H1 (cell line): ENCODE measurements around the gene HMCN1.

Experiments
- CBX5 ChIP-seq: fragments of 300-800, 300-1000 bp; sonication (generic); IDR thresholded peaks from 2 replicates; pipeline ENCODE4 v1.7.1; 2016; ENCODE audit warnings: antibody characterized with exemption, low read length, low read depth
- CTCF ChIP-seq, 3 experiments: IDR thresholded peaks; 1 replicate in 2 of 3; 2 replicates in 1 of 3; pipeline versions ENCODE4 v1.5.1 to v1.6.1; 2011; ENCODE audit warnings: low read length in 3 of 3, mild to moderate bottlenecking in 3 of 3, inconsistent platforms in 2 of 3, low read depth in 1 of 3, moderate library complexity in 1 of 3; ENCODE audit not compliant: insufficient read depth in 1 of 3; ENCODE audit errors: control extremely low read depth in 1 of 3
- GTF2F1 ChIP-seq: IDR thresholded peaks from 2 replicates; pipeline ENCODE4 v1.6.1; 2012; ENCODE audit warnings: low read depth, low read length, improper control_type of control experiment, borderline replicate concordance
- MAFK ChIP-seq: IDR thresholded peaks from 2 replicates; pipeline ENCODE4 v1.6.1; 2012; ENCODE audit warnings: low read depth, mild to moderate bottlenecking, improper control_type of control experiment, low read length
- RNF2 ChIP-seq: fragments of 200-900, 300-1000 bp; sonication (generic); IDR thresholded peaks from 2 replicates; pipeline ENCODE4 v1.7.1; 2016; ENCODE audit warnings: borderline replicate concordance, low read depth, mild to moderate bottlenecking, antibody characterized with exemption, low read length; ENCODE audit not compliant: poor library complexity, severe bottlenecking; ENCODE audit errors: missing control alignments
- SP1 ChIP-seq: IDR thresholded peaks from 2 replicates; pipeline ENCODE4 v1.6.1; 2011; ENCODE audit warnings: low read depth, low read length
- ZNF274 ChIP-seq: IDR thresholded peaks from 2 replicates; pipeline ENCODE4 v1.7.0; 2012; ENCODE audit warnings: low read length, borderline replicate concordance; ENCODE audit errors: extremely low read depth
- TF ChIP-seq, protein P1 (sequence below): IDR thresholded peaks from 2 replicates; pipeline ENCODE4 v1.6.1; 2011; ENCODE audit warnings: low read length, improper control_type of control experiment

- TF ChIP-seq CTCF (IDR thresholded peaks at IDR 0.05; ENCODE audit: control extremely low read depth in 1 of 3, insufficient read depth in 1 of 3, low read depth in 1 of 3, low read length in 3 of 3) (no peak), MAFK (no peak), ZNF274 (no peak), RNF2 (no peak), GTF2F1 (no peak), SP1 (no peak), CBX5 (no peak)
- TF ChIP-seq, protein P1, sequence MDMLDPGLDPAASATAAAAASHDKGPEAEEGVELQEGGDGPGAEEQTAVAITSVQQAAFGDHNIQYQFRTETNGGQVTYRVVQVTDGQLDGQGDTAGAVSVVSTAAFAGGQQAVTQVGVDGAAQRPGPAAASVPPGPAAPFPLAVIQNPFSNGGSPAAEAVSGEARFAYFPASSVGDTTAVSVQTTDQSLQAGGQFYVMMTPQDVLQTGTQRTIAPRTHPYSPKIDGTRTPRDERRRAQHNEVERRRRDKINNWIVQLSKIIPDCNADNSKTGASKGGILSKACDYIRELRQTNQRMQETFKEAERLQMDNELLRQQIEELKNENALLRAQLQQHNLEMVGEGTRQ, result no peak
Observed at GRCh38 chr1:186152620-186153239, 418.5 kb downstream of the HMCN1 start.
